HepG2 (cell line): ENCODE measurements around the gene BTG1. TPM values are rescaled to one million over a fixed set of nuclear protein-coding genes. Genes with fewer than 3 reads are reported as not detected.

Experiments
- ATAC-seq: fragments of 200-7000 bp; cut with Tn5 transposase; 3 replicates; pipeline ENCODE4 v1.9.1; 2020; ENCODE audit warnings: mild to moderate bottlenecking, moderate library complexity
- BruUV-seq: library from RNA; stranded (reverse); fragments of 400-500 nt; replicated peaks from 2 replicates; lab custom pipeline; 2021; lab: Mats Ljungman, UMichigan
- CTCF ChIA-PET: fragments of 300-600 bp; formaldehyde crosslinking; extraction: SDS; loops from one replicate; lab custom pipeline; 2021; ENCODE audit warnings: low total read pairs, inconsistent platforms, low intra/inter-chr PET ratio; lab: Yijun Ruan, JAX
- POLR2A ChIA-PET: fragments of 350-600 bp; sonication (Branson Sonifier 250); formaldehyde crosslinking; loops from one replicate; lab custom pipeline; 2020; ENCODE audit warnings: antibody characterized with exemption, inconsistent platforms; lab: Yijun Ruan, JAX
- DNase-seq: peaks from one replicate; pipeline ENCODE4 v3.0.0-alpha.2; 2015; ENCODE audit warnings: low spot score
- FAIRE-seq: peaks from 3 replicates; lab custom pipeline; 2011; peaks lifted over from hg19 to GRCh38; lab: Jason Lieb, UNC
- H2AFZ ChIP-seq: one replicate; pipeline ENCODE4 v1.6.1; 2011; ENCODE audit warnings: low read length, inconsistent platforms
- H3K27ac ChIP-seq: fragments of 300-600 bp; 3 replicates; pipeline ENCODE4 v1.8.0; 2011; ENCODE audit warnings: mixed run types, mild to moderate bottlenecking, mixed read lengths, low read length, inconsistent platforms; ENCODE audit not compliant: insufficient read depth; ENCODE audit errors: extremely low read length
- H3K27me3 ChIP-seq, 2 experiments: fragments of 200-600 bp in 1 of 2; 2 replicates in 1 of 2; 3 replicates in 1 of 2; pipeline versions ENCODE4 v1.6.0 to v1.8.0; 2011; ENCODE audit warnings: low read length in 2 of 2, mild to moderate bottlenecking in 2 of 2, moderate library complexity in 2 of 2, inconsistent platforms in 1 of 2; ENCODE audit not compliant: insufficient read depth in 2 of 2, control insufficient read depth in 1 of 2
- H3K36me3 ChIP-seq, 2 experiments: fragments of 200-600 bp in 1 of 2; replicated peaks in 1 of 2; 2 replicates in 1 of 2; 3 replicates in 1 of 2; pipeline versions ENCODE4 v1.5.1 to v1.8.0; 2011; ENCODE audit warnings: low read length in 2 of 2, inconsistent platforms in 1 of 2; ENCODE audit not compliant: insufficient read depth in 2 of 2, control insufficient read depth in 1 of 2
- H3K4me1 ChIP-seq: 2 replicates; pipeline ENCODE4 v1.5.1; 2012; ENCODE audit warnings: low read length, inconsistent platforms; ENCODE audit not compliant: insufficient read depth
- H3K4me2 ChIP-seq: 2 replicates; pipeline ENCODE4 v1.6.0; 2011; ENCODE audit warnings: low read depth, low read length, inconsistent platforms
- H3K4me3 ChIP-seq, 3 experiments: fragments of 200-600 bp in 1 of 3; sonication (generic), shearing (Covaris generic) in 1 of 3; replicated peaks in 1 of 3; 2 replicates each; pipeline ENCODE4 v1.5.1; 2011 to 2016; ENCODE audit warnings: low read length in 3 of 3, inconsistent platforms in 2 of 3, low read depth in 2 of 3, mild to moderate bottlenecking in 2 of 3, control low read depth in 1 of 3, mixed read lengths in 1 of 3; ENCODE audit not compliant: insufficient read depth in 1 of 3
- H3K79me2 ChIP-seq: one replicate; pipeline ENCODE4 v1.6.1; 2011; ENCODE audit warnings: low read length, inconsistent platforms; ENCODE audit not compliant: insufficient read depth
- H3K9ac ChIP-seq: 2 replicates; pipeline ENCODE4 v1.6.0; 2011; ENCODE audit warnings: mild to moderate bottlenecking, low read depth, low read length, inconsistent platforms; ENCODE audit not compliant: insufficient read depth
- H3K9me3 ChIP-seq: 2 replicates; pipeline ENCODE4 v1.5.1; 2012; ENCODE audit warnings: mild to moderate bottlenecking, low read length
- H4K20me1 ChIP-seq: 2 replicates; pipeline ENCODE4 v1.6.0; 2011; ENCODE audit warnings: inconsistent platforms, mild to moderate bottlenecking, low read length, moderate library complexity; ENCODE audit not compliant: insufficient read depth
- ADNP ChIP-seq: sonication (generic); formaldehyde crosslinking; IDR thresholded peaks from 2 replicates; pipeline ENCODE4 v1.4.0; 2020; ENCODE audit warnings: missing genetic modification reagents
- ARHGAP35 ChIP-seq: sonication (generic); formaldehyde crosslinking; IDR thresholded peaks from 2 replicates; pipeline ENCODE4 v1.9.0; 2022; ENCODE audit warnings: mild to moderate bottlenecking, inconsistent platforms, moderate library complexity, missing genetic modification reagents, borderline replicate concordance
- HNF1B ChIP-seq: sonication (generic); formaldehyde crosslinking; IDR thresholded peaks from 2 replicates; pipeline ENCODE4 v1.5.1; 2020; ENCODE audit warnings: mild to moderate bottlenecking, moderate library complexity, missing genetic modification reagents
- PAF1 ChIP-seq: IDR thresholded peaks from 2 replicates; pipeline ENCODE4 v1.6.1; 2016; ENCODE audit warnings: missing genetic modification reagents, missing compliant biosample characterization
- SETDB1 ChIP-seq: sonication (generic); formaldehyde crosslinking; IDR thresholded peaks from 2 replicates; pipeline ENCODE4 v1.5.1; 2020; ENCODE audit warnings: missing genetic modification reagents, mild to moderate bottlenecking, borderline replicate concordance
- SKI ChIP-seq: fragments of 450-650 bp; IDR thresholded peaks from one replicate; pipeline ENCODE4 v1.6.1; 2018; ENCODE audit warnings: mild to moderate bottlenecking; ENCODE audit not compliant: partially characterized antibody
- ZFP41 ChIP-seq: sonication (generic); formaldehyde crosslinking; IDR thresholded peaks from 2 replicates; pipeline ENCODE4 v1.4.0; 2020; ENCODE audit warnings: mild to moderate bottlenecking, missing genetic modification reagents, borderline replicate concordance
- ZNF33A ChIP-seq: sonication (generic); formaldehyde crosslinking; IDR thresholded peaks from 2 replicates; pipeline ENCODE4 v1.5.1; 2020; ENCODE audit warnings: missing genetic modification reagents, mild to moderate bottlenecking, moderate library complexity, borderline replicate concordance
- ZNF609 ChIP-seq: sonication (generic); formaldehyde crosslinking; IDR thresholded peaks from 2 replicates; pipeline ENCODE4 v1.4.0; 2020; ENCODE audit warnings: mild to moderate bottlenecking, missing genetic modification reagents, borderline replicate concordance
- ZNF629 ChIP-seq: sonication (generic); formaldehyde crosslinking; conservative IDR thresholded peaks from 2 replicates; pipeline ENCODE4 v1.5.0; 2020; ENCODE audit warnings: missing genetic modification reagents
- ZNF775 ChIP-seq: sonication (generic); formaldehyde crosslinking; IDR thresholded peaks from 2 replicates; pipeline ENCODE4 v1.4.0; 2020; ENCODE audit warnings: missing genetic modification reagents, mild to moderate bottlenecking, moderate library complexity, borderline replicate concordance
- ZNF879 ChIP-seq: sonication (generic); formaldehyde crosslinking; IDR thresholded peaks from 2 replicates; pipeline ENCODE4 v1.8.1; 2023; ENCODE audit warnings: missing genetic modification reagents
- WGBS: methylation state at CpG from one replicate; pipeline ENCODE4 v1.1.6; 2017; ENCODE audit warnings: low lambda C conversion rate; 5-methylcytosine and 5-hydroxymethylcytosine counted together
- in situ Hi-C: cut with HindIII; loops from 2 replicates; pipeline ENCODE4 v1.10.0; 2017; ENCODE audit warnings: low pct_unique_long_range_greater_than_20kb; ENCODE audit not compliant: extremely low pct_ligation_motif_present
- intact Hi-C: fragments of 100-400 bp; cut with micrococcal nuclease; formaldehyde crosslinking; loops from one replicate; pipeline ENCODE4 v1.10.0; 2022; ENCODE audit not compliant: unreplicated experiment
- polyA plus RNA-seq, 8 experiments: library from polyadenylated mRNA; depleted of rRNA in 3 of 8; stranded (reverse) in 7 of 8; unstranded in 1 of 8; fragments of >200 nt; fragmentation: Illumina TruSeq in 4 of 8; extraction: Trizol in 4 of 8; gene quantifications; 2 replicates each; pipeline versions ENCODE4 v1.2.1 to v1.2.3, GENCODE V29; 2011 to 2016; ENCODE audit warnings: low read depth in 4 of 8, missing spikeins in 1 of 8, mixed read lengths in 1 of 8; ENCODE audit not compliant: insufficient read depth in 1 of 8
- total RNA-seq, 5 experiments: library from RNA; depleted of rRNA; stranded (reverse); fragments of >200 nt; fragmentation: Illumina TruSeq; extraction: Trizol; gene quantifications; 2 replicates each; pipeline ENCODE4 v1.2.3, GENCODE V29; 2016; ENCODE audit warnings: low read depth in 1 of 5
- TF ChIP-seq, protein P1 (sequence below): sonication (generic); formaldehyde crosslinking; IDR thresholded peaks from 2 replicates; pipeline ENCODE4 v1.5.0; 2020; ENCODE audit warnings: missing genetic modification reagents
- TF ChIP-seq, protein P2 (sequence below): sonication (generic); formaldehyde crosslinking; IDR thresholded peaks from 2 replicates; pipeline ENCODE4 v1.4.0; 2020; ENCODE audit warnings: missing genetic modification reagents, mild to moderate bottlenecking, borderline replicate concordance

Gene BTG1
- total and polyA plus RNA-seq, 2 of the 13 experiments (the other 11 are each of a cell fraction or from before 2014, with no cell fraction given): 7.5 to 16.7 TPM

DNA sequence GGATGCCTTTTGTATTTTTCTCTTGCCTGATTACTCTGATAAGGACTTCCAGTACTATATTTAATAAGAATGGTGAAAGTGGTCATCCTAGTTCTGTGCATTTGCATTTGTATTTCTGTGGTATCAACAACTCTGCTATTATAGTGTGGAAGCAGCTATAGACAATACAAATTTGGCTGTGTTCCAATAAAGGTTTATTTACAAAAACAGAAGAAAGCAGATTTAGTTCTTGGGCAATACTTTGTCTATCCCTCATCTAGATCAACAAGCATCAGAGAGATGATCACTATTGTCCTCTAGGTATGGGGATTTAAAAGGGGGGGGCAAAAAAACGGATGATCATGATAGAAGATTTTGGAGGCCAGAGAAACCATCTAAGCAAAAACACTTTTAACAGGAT lies 19.1 kb upstream of the BTG1 start:
- BruUV-seq: no TSS peak
- 0% methylated on average over 1 of the region's 1 CpG for WGBS
- H3K9me3 ChIP-seq: no peaks in the 10 kb centered on the region
- H3K27me3 ChIP-seq: no peaks in the 10 kb centered on the region
- no peak overlapping the region for H3K27ac ChIP-seq
- no peak for ATAC-seq
- H2AFZ ChIP-seq: no peak overlapping the region
- in situ Hi-C loops (no loop called here), intact Hi-C loops (no loop called here)
- FAIRE-seq: no peak
- CTCF ChIA-PET: no interaction called here
- H3K9ac ChIP-seq: no peak overlapping the region
- no peaks in the 10 kb centered on the region for H3K79me2 ChIP-seq
- POLR2A ChIA-PET: interaction anchor here (1.4 kb wide), 1 partner anchor 19 kb away, joined by 5 read pairs; the partner anchor contains the start of gene BTG1
- no peaks in the 10 kb centered on the region for H3K4me1 ChIP-seq
- H3K36me3 ChIP-seq: no peaks in the 10 kb centered on the region
- H3K4me3 ChIP-seq: no peak overlapping the region
- no peak overlapping the region for H3K4me2 ChIP-seq
- H4K20me1 ChIP-seq: no peaks in the 10 kb centered on the region
- no peak for DNase-seq
- TF ChIP-seq SKI: no peak
- TF ChIP-seq ADNP (CRISPR knock-in tag): no peak
- no peak for TF ChIP-seq ZNF775 (CRISPR knock-in tag)
- TF ChIP-seq, protein P1, sequence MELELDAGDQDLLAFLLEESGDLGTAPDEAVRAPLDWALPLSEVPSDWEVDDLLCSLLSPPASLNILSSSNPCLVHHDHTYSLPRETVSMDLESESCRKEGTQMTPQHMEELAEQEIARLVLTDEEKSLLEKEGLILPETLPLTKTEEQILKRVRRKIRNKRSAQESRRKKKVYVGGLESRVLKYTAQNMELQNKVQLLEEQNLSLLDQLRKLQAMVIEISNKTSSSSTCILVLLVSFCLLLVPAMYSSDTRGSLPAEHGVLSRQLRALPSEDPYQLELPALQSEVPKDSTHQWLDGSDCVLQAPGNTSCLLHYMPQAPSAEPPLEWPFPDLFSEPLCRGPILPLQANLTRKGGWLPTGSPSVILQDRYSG (CRISPR knock-in tag): no peak
- TF ChIP-seq ZNF33A: no peak
- TF ChIP-seq HNF1B (CRISPR knock-in tag): no peak
- no peak for TF ChIP-seq SETDB1 (CRISPR knock-in tag)
- no peak for TF ChIP-seq ZNF629 (CRISPR knock-in tag)
- TF ChIP-seq ZNF609: no peak
- TF ChIP-seq ARHGAP35 (CRISPR knock-in tag): no peak
- no peak for TF ChIP-seq ZNF879 (CRISPR knock-in tag)
- no peak for TF ChIP-seq ZFP41 (CRISPR knock-in tag)
- TF ChIP-seq, protein P2, sequence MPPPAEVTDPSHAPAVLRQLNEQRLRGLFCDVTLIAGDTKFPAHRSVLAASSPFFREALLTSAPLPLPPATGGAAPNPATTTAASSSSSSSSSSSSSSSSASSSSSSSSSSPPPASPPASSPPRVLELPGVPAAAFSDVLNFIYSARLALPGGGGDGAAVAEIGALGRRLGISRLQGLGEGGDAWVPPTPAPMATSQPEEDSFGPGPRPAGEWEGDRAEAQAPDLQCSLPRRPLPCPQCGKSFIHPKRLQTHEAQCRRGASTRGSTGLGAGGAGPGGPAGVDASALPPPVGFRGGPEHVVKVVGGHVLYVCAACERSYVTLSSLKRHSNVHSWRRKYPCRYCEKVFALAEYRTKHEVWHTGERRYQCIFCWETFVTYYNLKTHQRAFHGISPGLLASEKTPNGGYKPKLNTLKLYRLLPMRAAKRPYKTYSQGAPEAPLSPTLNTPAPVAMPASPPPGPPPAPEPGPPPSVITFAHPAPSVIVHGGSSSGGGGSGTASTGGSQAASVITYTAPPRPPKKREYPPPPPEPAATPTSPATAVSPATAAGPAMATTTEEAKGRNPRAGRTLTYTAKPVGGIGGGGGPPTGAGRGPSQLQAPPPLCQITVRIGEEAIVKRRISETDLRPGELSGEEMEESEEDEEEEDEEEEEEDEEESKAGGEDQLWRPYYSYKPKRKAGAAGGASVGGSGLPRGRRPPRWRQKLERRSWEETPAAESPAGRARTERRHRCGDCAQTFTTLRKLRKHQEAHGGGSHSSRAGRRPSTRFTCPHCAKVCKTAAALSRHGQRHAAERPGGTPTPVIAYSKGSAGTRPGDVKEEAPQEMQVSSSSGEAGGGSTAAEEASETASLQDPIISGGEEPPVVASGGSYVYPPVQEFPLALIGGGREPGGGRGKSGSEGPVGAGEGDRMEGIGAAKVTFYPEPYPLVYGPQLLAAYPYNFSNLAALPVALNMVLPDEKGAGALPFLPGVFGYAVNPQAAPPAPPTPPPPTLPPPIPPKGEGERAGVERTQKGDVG: no peak
- TF ChIP-seq PAF1 (CRISPR knock-in tag): no peak
